Myocyte (in vitro differentiated cells): Measurements from ENCODE around the gene RBMX. TPM values are rescaled to one million over a fixed set of nuclear protein-coding genes. Genes with fewer than 3 reads are reported as not detected.
A peak's percentile ranks its signal among the peaks of the same experiment; 100 is the strongest.
"Not testable (repeated sequence)": the region's sequence is repeated elsewhere in the genome, so short reads cannot be mapped to it uniquely, and the experiment has no call there.

Experiments used
- DNase-seq: peaks from one replicate; pipeline ENCODE4 v3.0.0-alpha.2; 2012; ENCODE audit warnings: low read depth
- polyA plus RNA-seq: library from polyadenylated mRNA; unstranded; fragments of >200 nt; gene quantifications from one replicate; pipeline ENCODE4 v1.2.1, GENCODE V29; 2012; ENCODE audit warnings: missing spikeins
- total RNA-seq: library from RNA; depleted of rRNA; stranded (reverse); fragments of >200 nt; gene quantifications from 2 replicates; pipeline ENCODE4 v1.2.3, GENCODE V29; 2014

RBMX gene
- total RNA-seq, result 296 and 310 TPM in 2 replicates
- 78.1 TPM for polyA plus RNA-seq

- peak; percentile 93 for DNase-seq
Observed at GRCh38 chrX:136880452-136881013, at the start of gene RBMX. Gene RBMX (minus strand): TSS chrX:136880725. CDS start chrX:136879427, 1,298 bp downstream.

GRCh38 chrX:136921438-136921837 is 40.9 kb upstream of the RBMX start:
- DNase-seq, result not testable (repeated sequence)

GRCh38 chrX:136920001-136920400 is 39.5 kb upstream of the RBMX start:
- no peak for DNase-seq

- no peak for DNase-seq
Observed at GRCh38 chrX:136916827-136917226, 36.3 kb upstream of the RBMX start.

GRCh38 chrX:136911661-136912060 is 31.1 kb upstream of the RBMX start:
- DNase-seq, result not testable (repeated sequence)

GRCh38 chrX:136911253-136911652 is 30.7 kb upstream of the RBMX start:
- no peak for DNase-seq

GRCh38 chrX:136910565-136911035 is 30.1 kb upstream of the RBMX start:
- DNase-seq, result peak; percentile 0

- DNase-seq, result peak; percentile 81
Observed at GRCh38 chrX:136909706-136910564, 29.4 kb upstream of the RBMX start.

- DNase-seq, result peak; percentile 69
Observed at GRCh38 chrX:136909119-136909705, 28.7 kb upstream of the RBMX start.

- no peak for DNase-seq
Observed at GRCh38 chrX:136907621-136908020, 27.1 kb upstream of the RBMX start.

GRCh38 chrX:136906921-136907510 is 26.5 kb upstream of the RBMX start:
- no peak for DNase-seq

- not testable (repeated sequence) for DNase-seq
Observed at GRCh38 chrX:136904067-136904466, 23.5 kb upstream of the RBMX start.

GRCh38 chrX:136900071-136900470 is 19.5 kb upstream of the RBMX start:
- not testable (repeated sequence) for DNase-seq

GRCh38 chrX:136899221-136899620 is 18.7 kb upstream of the RBMX start:
- no peak for DNase-seq

- not testable (repeated sequence) for DNase-seq
Observed at GRCh38 chrX:136898752-136899151, 18.2 kb upstream of the RBMX start.

- DNase-seq, result no peak
Observed at GRCh38 chrX:136896121-136896914, 15.8 kb upstream of the RBMX start.

GRCh38 chrX:136892412-136892811 is 11.9 kb upstream of the RBMX start:
- no peak for DNase-seq

- not testable (repeated sequence) for DNase-seq
Observed at GRCh38 chrX:136890596-136890995, 10.1 kb upstream of the RBMX start.

- no peak for DNase-seq
Observed at GRCh38 chrX:136889269-136889668, 8.7 kb upstream of the RBMX start.

- DNase-seq, result peak; percentile 40
Observed at GRCh38 chrX:136880003-136880451, 498 bp downstream of the RBMX start.
